Neural progenitor cell (in vitro differentiated cells): Measurements from ENCODE around the gene MRTFB.
"Not testable (repeated sequence)": the region's sequence is repeated elsewhere in the genome, so short reads cannot be mapped to it uniquely, and the experiment has no call there.

Source experiments
- CTCF ChIP-seq: fragments of 200-600 bp; sonication (generic); IDR thresholded peaks from 2 replicates; pipeline ENCODE4 v1.5.1; 2017; ENCODE audit warnings: antibody characterized with exemption, mild to moderate bottlenecking
- EZH2 ChIP-seq: fragments of 200-600 bp; sonication (generic); IDR thresholded peaks from 2 replicates; pipeline ENCODE4 v1.6.1; 2017; ENCODE audit warnings: antibody characterized with exemption, mild to moderate bottlenecking, moderate library complexity
- EZH2phosphoT487 ChIP-seq: fragments of 200-600 bp; sonication (generic); IDR thresholded peaks from 2 replicates; pipeline ENCODE4 v1.6.1; 2017; ENCODE audit warnings: antibody characterized with exemption

GRCh38 chr16:14023526-14023925 is 47.6 kb upstream of the MRTFB start:
- TF ChIP-seq EZH2, CTCF, EZH2phosphoT487: not testable (repeated sequence)
